ENCODE data around the gene U2SURP.
"Not testable (repeated sequence)": the region's sequence is repeated elsewhere in the genome, so short reads cannot be mapped to it uniquely, and the experiment has no call there.

U2SURP gene

DNA sequence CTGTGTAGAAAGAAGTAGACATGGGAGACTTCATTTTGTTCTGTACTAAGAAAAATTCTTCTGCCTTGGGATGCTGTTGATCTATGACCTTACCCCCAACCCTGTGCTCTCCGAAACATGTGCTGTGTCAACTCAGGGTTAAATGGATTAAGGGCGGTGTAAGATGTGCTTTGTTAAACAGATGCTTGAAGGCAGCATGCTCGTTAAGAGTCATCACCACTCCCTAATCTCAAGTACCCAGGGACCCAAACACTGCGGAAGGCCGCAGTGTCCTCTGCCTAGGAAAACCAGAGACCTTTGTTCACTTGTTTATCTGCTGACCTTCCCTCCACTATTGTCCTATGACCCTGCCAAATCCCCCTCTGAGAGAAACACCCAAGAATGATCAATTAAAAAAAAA lies 72.6 kb downstream of the U2SURP start:
- DNase-seq = not testable (repeated sequence)

DNA sequence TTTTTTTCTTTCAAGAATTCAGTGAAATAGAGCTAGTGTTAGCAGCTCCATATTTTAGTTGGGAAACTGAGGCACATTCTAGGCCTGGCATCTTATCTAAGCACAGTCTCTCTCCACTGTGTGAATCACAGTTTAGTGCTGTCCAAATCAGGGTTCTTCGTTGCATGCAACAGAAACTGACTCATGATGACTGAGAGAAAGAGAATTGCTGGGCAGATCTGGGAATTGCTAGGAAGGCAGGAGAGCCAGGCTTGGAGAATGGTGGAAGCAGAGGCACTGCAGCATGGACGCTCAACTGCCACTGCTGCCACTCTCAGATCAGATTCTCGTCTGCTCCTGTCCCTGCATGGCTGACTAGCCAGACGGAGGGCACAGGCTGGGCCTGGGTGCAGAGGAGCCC lies 77.5 kb downstream of the U2SURP start:
- DNase-seq = no peak

GRCh38 chr3:143080196-143080595 lies 78.8 kb downstream of the U2SURP start:
- no peak for DNase-seq

DNA sequence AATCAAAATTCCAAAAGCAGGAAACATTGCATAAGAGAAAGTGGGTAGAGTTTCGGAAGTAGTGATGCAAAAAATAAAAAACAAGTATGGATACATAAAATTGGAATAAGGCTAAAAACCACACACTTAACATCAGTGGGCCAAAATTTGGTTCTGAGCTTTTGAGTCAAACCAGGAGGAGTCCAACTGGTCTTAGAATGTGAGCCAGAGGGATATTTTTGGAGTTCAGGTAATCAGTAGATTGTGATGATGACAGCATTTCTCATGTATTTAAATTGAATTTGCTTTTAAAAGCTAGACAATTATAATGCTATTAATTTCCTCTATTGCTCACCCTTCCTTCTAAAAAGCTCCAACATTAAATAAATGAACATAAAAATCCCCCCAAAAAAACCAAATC lies 80.0 kb downstream of the U2SURP start:
- no peak for DNase-seq

GRCh38 chr3:143081844-143082778 lies 80.7 kb downstream of the U2SURP start:
- DNase-seq = peak; percentile 16

- DNase-seq = no peak
These were observed 82.4 kb downstream of the U2SURP start for GRCh38 chr3:143083781-143084180.

GRCh38 chr3:143084856-143085731 lies 83.7 kb downstream of the U2SURP start:
- DNase-seq = no peak

- no peak for DNase-seq
These were observed 87.5 kb downstream of the U2SURP start for GRCh38 chr3:143088835-143089234.

DNA sequence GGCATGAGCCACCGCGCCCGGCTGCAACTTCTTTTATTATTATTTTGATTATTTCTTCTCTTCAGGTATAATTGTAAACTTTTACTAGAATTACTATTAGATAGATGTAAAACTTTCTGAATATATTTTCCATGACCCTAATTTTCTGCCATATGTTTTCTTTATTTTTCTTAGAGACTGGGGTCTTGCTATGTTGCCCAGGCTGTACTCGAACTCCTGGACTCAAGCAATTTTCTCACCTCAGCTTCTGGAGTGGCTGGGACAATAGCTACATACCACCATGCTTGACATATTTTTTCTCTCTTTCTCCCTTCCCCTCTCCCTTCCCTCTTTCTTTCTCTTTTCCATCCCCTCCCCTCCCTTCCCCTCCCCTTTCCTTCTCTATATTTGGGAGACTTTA lies 88.6 kb downstream of the U2SURP start:
- no peak for DNase-seq

DNA sequence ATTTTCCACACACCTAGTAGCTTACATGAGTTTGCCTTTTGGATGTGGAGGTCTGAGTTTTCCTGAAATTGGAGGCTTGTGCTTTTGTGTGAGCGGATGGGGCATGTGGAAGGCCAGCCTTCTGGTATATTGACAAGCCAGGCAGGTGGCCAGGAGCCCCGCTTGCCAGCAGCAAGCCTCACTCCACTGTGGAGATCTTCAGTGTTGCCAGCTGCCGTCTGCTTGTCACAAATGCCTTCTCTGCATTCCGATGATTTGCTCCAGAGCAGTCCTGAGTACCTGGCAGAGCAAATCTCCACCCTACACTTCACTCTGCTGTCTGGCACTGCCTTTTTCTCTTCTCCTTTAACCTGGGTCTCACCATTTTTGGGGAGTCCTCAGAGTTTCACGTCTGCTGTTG lies 89.1 kb downstream of the U2SURP start:
- DNase-seq = no peak

DNA sequence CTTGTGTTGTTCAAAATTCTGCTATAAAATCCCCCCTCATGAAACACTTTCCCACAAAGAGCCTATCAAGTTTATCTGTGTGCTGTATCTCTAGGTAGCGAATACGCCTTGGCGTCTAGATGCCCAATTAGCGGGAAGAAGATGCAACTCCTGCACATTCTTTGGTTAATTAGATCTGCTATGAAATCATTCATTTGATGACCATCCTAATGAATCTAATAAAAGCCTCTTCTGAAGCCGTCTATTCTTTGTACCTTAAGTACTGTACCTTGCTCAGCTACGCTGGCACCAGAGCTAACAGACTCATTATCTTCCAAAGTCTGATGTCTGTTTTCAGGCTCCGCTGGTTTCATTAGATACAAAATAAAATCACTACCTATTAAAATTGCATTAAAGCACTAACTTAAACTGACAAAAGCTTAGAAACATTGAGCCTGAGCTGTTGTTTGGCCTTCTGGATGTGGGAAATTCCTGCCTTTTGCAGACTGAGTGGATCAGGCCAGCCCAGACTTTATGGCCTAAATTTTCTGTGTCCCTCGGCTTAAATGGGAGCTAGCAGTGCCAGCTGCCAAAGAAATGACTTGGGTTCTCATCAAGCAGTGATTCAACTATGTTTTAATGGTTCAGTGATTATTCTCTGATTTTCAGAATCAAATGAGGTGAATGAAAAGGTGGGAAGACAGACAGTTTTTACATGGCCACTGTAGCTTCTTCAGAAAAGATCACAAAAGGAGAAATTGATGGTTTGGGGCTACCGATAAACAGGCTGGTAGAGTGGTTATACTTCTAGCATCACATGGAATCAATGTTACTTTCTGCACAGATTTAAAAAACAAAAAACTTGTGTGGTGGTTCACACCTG lies 89.8 kb downstream of the U2SURP start:
- DNase-seq = no peak

- no peak for DNase-seq
These were observed 90.8 kb downstream of the U2SURP start for GRCh38 chr3:143092191-143092590.

DNA sequence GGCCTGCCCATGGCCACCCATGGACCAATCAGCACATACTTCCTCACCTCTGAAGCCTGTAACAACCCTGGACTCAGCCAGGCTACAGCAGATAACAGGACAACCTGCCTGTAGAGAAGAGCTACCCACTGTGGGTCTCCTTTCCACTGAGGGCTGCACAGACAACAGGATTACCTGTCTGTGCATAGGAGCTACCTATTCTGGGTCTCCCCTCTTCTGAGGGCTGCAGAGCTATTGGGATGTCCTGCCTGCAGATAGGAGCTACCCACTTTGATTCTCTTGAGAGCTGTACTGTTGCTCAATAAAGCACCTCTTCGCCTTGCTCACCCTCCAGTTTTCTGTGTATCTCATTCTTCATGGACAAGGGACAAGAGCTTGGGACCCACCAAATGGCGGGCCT lies 94.4 kb downstream of the U2SURP start:
- DNase-seq = no peak

DNA sequence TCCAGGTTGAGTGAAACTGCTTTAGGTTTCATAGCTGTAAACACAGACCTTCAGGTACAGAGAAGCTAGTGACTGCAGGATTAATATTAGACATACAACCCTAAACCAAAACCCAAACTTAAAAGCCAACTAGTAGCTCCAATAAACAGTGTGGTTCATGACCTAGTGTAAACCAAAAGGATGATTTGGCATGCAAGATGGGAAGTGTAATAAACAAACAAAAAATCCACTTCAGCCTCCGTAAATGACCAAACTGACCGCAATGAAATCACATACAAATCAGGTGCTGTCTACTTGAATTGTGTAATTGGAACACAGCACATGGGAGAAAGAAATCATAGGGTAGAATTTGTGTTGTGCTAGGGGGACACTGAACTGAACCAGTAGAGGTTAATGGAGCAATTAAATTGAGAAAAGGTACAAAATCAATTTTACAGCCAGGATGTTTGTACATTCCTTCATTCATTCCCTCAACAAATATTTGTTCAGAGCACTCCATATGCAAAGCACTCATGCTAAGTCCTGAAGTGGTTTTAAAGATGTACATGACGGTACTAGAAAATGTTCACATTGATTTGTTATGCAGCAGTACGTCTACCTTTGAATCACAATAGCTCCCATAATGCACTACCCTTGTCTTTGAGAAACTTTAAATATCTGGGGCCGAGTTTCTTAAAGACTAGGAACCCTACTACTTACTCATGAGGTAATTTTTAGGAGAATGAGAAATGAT lies 96.8 kb downstream of the U2SURP start:
- no peak for DNase-seq

- no peak for DNase-seq
These were observed 97.8 kb downstream of the U2SURP start for GRCh38 chr3:143099210-143099609.

DNA sequence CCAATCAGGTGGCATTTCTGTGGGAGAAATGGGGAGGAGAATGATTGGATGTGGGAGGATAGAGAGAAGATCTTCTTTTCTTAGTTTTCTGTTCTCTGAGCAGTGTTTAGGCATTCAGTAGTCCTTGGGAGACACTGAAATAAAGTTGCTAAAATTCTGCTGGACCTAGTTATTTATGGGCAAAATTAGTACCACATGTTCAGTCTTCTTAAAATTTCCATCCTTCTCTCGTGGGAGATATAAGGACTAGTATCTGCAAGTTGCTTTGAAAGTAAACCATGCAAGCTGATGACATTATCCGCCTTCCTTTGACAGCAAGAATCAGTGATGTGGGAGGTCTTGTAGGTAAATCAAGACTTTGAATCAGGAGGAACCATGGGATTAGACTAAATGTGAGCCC lies 98.3 kb downstream of the U2SURP start:
- DNase-seq = no peak

DNA sequence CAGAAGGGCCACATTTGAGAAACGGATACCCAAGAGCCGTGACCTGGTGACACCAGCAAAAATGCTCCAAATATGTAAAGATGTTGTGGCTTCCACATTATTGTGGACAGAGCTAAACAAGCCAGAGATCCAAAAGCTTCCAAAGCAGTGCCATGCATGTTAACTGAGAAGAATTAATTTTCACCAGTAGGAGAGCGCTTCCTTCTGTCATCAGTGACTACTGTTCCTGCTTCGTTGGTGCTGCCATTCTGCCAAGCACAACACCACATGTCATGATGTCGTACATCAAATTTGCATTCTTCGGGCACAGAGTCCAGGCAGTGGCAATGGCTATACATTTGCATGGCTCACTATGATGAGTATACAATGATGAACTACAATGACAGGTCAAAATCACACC lies 99.1 kb downstream of the U2SURP start:
- no peak for DNase-seq

- no peak for DNase-seq
These were observed 100.5 kb downstream of the U2SURP start for GRCh38 chr3:143101792-143102381.

- no peak for DNase-seq
These were observed 102.3 kb downstream of the U2SURP start for GRCh38 chr3:143103652-143104051.

- no peak for DNase-seq
These were observed 103.8 kb downstream of the U2SURP start for GRCh38 chr3:143105170-143105569.

- DNase-seq = no peak
These were observed 108.5 kb downstream of the U2SURP start for GRCh38 chr3:143109861-143110260.

Measured in stimulated activated CD4-positive, alpha-beta T cell treated with anti-CD3 and anti-CD28 coated beads, Interleukin-4, amount 100 ng/mL, for 24 hours (primary cell).